HCT116 (cell line): Measurements from ENCODE around the gene LPIN1. TPM values are rescaled to one million over a fixed set of nuclear protein-coding genes. Genes with fewer than 3 reads are reported as not detected.

Experiments used
- ATAC-seq: fragments of 200-7000 bp; cut with Tn5 transposase; 2 replicates; pipeline ENCODE4 v1.9.1; 2020; ENCODE audit warnings: mild to moderate bottlenecking, moderate library complexity
- BruUV-seq: library from RNA; stranded (reverse); fragments of 400-500 nt; replicated peaks from 2 replicates; lab custom pipeline; 2021; lab: Mats Ljungman, UMichigan
- CTCF ChIA-PET: fragments of 300-600 bp; sonication (Branson Sonifier 250); formaldehyde crosslinking; loops from one replicate; lab custom pipeline; 2021; ENCODE audit warnings: antibody characterized with exemption; lab: Charles Lee
- POLR2A ChIA-PET: fragments of 300-600, 350-600 bp; sonication (Branson Sonifier 250); formaldehyde crosslinking; loops from one replicate; lab custom pipeline; 2021; ENCODE audit warnings: antibody characterized with exemption; lab: Charles Lee
- RAD21 ChIA-PET, 2 experiments: fragments of 300-600 bp; sonication (Branson Sonifier 250); formaldehyde crosslinking; loops; one replicate each; lab custom pipeline; 2023; ENCODE audit warnings: low total read pairs in 2 of 2; ENCODE audit not compliant: uncharacterized antibody in 2 of 2, unreplicated experiment in 2 of 2, low non-redundant PET in 1 of 2; lab: Charles Lee
- DNase-seq: peaks from one replicate; pipeline ENCODE4 v3.0.0-alpha.2; 2010; ENCODE audit warnings: low read depth, low spot score
- H2AFZ ChIP-seq: fragments of 200-600 bp; shearing (Covaris generic), sonication (generic); 2 replicates; pipeline ENCODE4 v1.6.1; 2017; ENCODE audit warnings: low read depth, mixed run types, mixed read lengths, antibody characterized with exemption, low read length; ENCODE audit not compliant: poor library complexity, severe bottlenecking
- H3K27ac ChIP-seq: 2 replicates; pipeline ENCODE4 v1.5.1; 2012; ENCODE audit warnings: low read depth, low read length
- H3K27me3 ChIP-seq: fragments of 200-600 bp; sonication (generic); 2 replicates; pipeline ENCODE4 v1.6.1; 2016; ENCODE audit warnings: mixed run types, low read length, mixed read lengths; ENCODE audit not compliant: insufficient read depth
- H3K36me3 ChIP-seq, 2 experiments: fragments of 200-500 bp in 1 of 2; fragments of 200-600 bp in 1 of 2; sonication (Bioruptor generic) in 1 of 2; sonication (generic) in 1 of 2; 2 replicates each; pipeline versions ENCODE4 v1.5.1 to v1.6.1; 2014 to 2016; ENCODE audit warnings: low read length in 2 of 2, inconsistent platforms in 1 of 2, mixed read lengths in 1 of 2, mixed run types in 1 of 2; ENCODE audit not compliant: insufficient read depth in 2 of 2, control insufficient read depth in 1 of 2
- H3K4me1 ChIP-seq, 2 experiments: fragments of 200-600 bp in 1 of 2; sonication (generic) in 1 of 2; 2 replicates each; pipeline versions ENCODE4 v1.5.1 to v1.6.1; 2012 to 2017; ENCODE audit warnings: low read length in 2 of 2, inconsistent platforms in 1 of 2, mild to moderate bottlenecking in 1 of 2, mixed read lengths in 1 of 2, mixed run types in 1 of 2, moderate library complexity in 1 of 2; ENCODE audit not compliant: insufficient read depth in 2 of 2, control insufficient read depth in 1 of 2
- H3K4me2 ChIP-seq: fragments of 200-600 bp; sonication (generic); 2 replicates; pipeline ENCODE4 v1.6.1; 2017; ENCODE audit warnings: mixed run types, low read length, mixed read lengths
- H3K4me3 ChIP-seq, 2 experiments: fragments of 200-600 bp in 1 of 2; sonication (generic) in 1 of 2; replicated peaks in 1 of 2; 2 replicates each; pipeline ENCODE4 v1.5.1; 2011 to 2016; ENCODE audit warnings: low read length in 2 of 2, control low read depth in 1 of 2, low read depth in 1 of 2, mild to moderate bottlenecking in 1 of 2, mixed read lengths in 1 of 2, mixed run types in 1 of 2
- H3K79me2 ChIP-seq: fragments of 200-600 bp; sonication (generic); 2 replicates; pipeline ENCODE4 v1.6.1; 2017; ENCODE audit warnings: mild to moderate bottlenecking, mixed run types, low read length, moderate library complexity, mixed read lengths; ENCODE audit not compliant: insufficient read depth
- H3K9ac ChIP-seq: fragments of 200-600 bp; sonication (generic); 2 replicates; pipeline ENCODE4 v1.6.1; 2016; ENCODE audit warnings: low read length, mixed read lengths
- H3K9me2 ChIP-seq: fragments of 200-600 bp; sonication (generic), shearing (Covaris generic); 2 replicates; pipeline ENCODE4 v1.6.1; 2017; ENCODE audit warnings: mixed run types, mild to moderate bottlenecking, moderate library complexity; ENCODE audit not compliant: insufficient read depth
- H3K9me3 ChIP-seq, 2 experiments: fragments of 200-500 bp in 1 of 2; fragments of 200-600 bp in 1 of 2; sonication (Bioruptor generic) in 1 of 2; sonication (generic) in 1 of 2; 2 replicates each; pipeline ENCODE4 v1.6.1; 2014 to 2017; ENCODE audit warnings: low read length in 2 of 2, mixed read lengths in 2 of 2, inconsistent platforms in 1 of 2, low read depth in 1 of 2, mild to moderate bottlenecking in 1 of 2, mixed run types in 1 of 2, moderate library complexity in 1 of 2; ENCODE audit not compliant: control insufficient read depth in 1 of 2, insufficient read depth in 1 of 2
- H4K20me1 ChIP-seq: fragments of 200-600 bp; sonication (generic), shearing (Covaris generic); 2 replicates; pipeline ENCODE4 v1.6.1; 2017; ENCODE audit warnings: mixed run types, mild to moderate bottlenecking, moderate library complexity; ENCODE audit not compliant: insufficient read depth
- CEBPB ChIP-seq: IDR thresholded peaks from 2 replicates; pipeline ENCODE4 v1.6.1; 2012; ENCODE audit warnings: low read depth
- CTCF ChIP-seq, 3 experiments: fragments of 200-600 bp in 1 of 3; sonication (generic) in 1 of 3; IDR thresholded peaks in 2 of 3; conservative IDR thresholded peaks in 1 of 3; 2 replicates each; pipeline ENCODE4 v1.5.1; 2012 to 2017; ENCODE audit warnings: low read depth in 2 of 3, low read length in 2 of 3, antibody characterized with exemption in 1 of 3, borderline replicate concordance in 1 of 3, control low read depth in 1 of 3, mild to moderate bottlenecking in 1 of 3, mixed read lengths in 1 of 3, mixed run types in 1 of 3, moderate library complexity in 1 of 3; ENCODE audit not compliant: insufficient read depth in 1 of 3
- EGR1 ChIP-seq: IDR thresholded peaks from 2 replicates; pipeline ENCODE4 v1.6.1; 2012; ENCODE audit warnings: low read depth
- ELF1 ChIP-seq: IDR thresholded peaks from 2 replicates; pipeline ENCODE4 v1.6.1; 2012; ENCODE audit warnings: low read depth, borderline replicate concordance
- EZH2 ChIP-seq: fragments of 200-600 bp; sonication (generic); IDR thresholded peaks from 2 replicates; pipeline ENCODE4 v1.6.1; 2017; ENCODE audit warnings: antibody characterized with exemption, mixed run types
- EZH2phosphoT487 ChIP-seq: fragments of 200-600 bp; IDR thresholded peaks from 2 replicates; pipeline ENCODE4 v1.6.1; 2018; ENCODE audit warnings: antibody characterized with exemption, borderline replicate concordance
- FOSL1 ChIP-seq: IDR thresholded peaks from 2 replicates; pipeline ENCODE4 v1.6.1; 2012; ENCODE audit warnings: low read depth
- JUND ChIP-seq: IDR thresholded peaks from 2 replicates; pipeline ENCODE4 v1.6.1; 2012
- POLR2A ChIP-seq: IDR thresholded peaks from 2 replicates; pipeline ENCODE4 v1.7.0; 2011; ENCODE audit warnings: borderline replicate concordance; ENCODE audit not compliant: insufficient read depth, insufficient read length; ENCODE audit errors: extremely low read depth
- RAD21 ChIP-seq: IDR thresholded peaks from 2 replicates; pipeline ENCODE4 v1.6.1; 2012; ENCODE audit warnings: low read depth, mild to moderate bottlenecking
- YY1 ChIP-seq: IDR thresholded peaks from 2 replicates; pipeline ENCODE4 v1.6.1; 2011; ENCODE audit warnings: low read length, low read depth, moderate library complexity, mild to moderate bottlenecking; ENCODE audit not compliant: insufficient replicate concordance; ENCODE audit errors: extremely low read depth
- ZNF274 ChIP-seq: fragments of 200-500 bp; sonication (Bioruptor generic); IDR thresholded peaks from 2 replicates; pipeline ENCODE4 v1.6.1; 2014; ENCODE audit warnings: mild to moderate bottlenecking, low read depth, low read length, inconsistent platforms
- intact Hi-C: fragments of 100-400 bp; cut with micrococcal nuclease; formaldehyde crosslinking; loops from 2 replicates; pipeline ENCODE4 v1.10.0; 2022
- total RNA-seq: library from RNA; stranded (reverse); gene quantifications from one replicate; pipeline ENCODE4 v1.2.1, GENCODE V29; 2021; ENCODE audit not compliant: unreplicated experiment

The LPIN1 gene
- total RNA-seq, 1 experiment from 2014 or later, result 16.7 TPM

- CTCF ChIA-PET, result interaction anchor here (1.6 kb wide), 1 partner anchor 31 kb away, joined by 3 read pairs; no protein-coding TSS in a partner anchor
- H3K9me3 ChIP-seq, result peaks cover 0 to 7% of the 10 kb centered on the region in 2 experiments; a peak in 2 of 4 replicates
- H3K9ac ChIP-seq, result no peak overlapping the region
- no peak overlapping the region for H3K4me3 ChIP-seq
- H3K27ac ChIP-seq, result no peak overlapping the region
- TF ChIP-seq CTCF (IDR thresholded peaks at IDR 0.05 in 2 of 3, conservative IDR thresholded peaks at IDR 0.05 in 1 of 3; ENCODE audit: borderline replicate concordance in 1 of 3, insufficient read depth in 1 of 3, low read depth in 2 of 3, low read length in 2 of 3), result no peak
- TF ChIP-seq RAD21, result no peak
- TF ChIP-seq YY1, result no peak
- TF ChIP-seq EZH2, result no peak
- no peak for TF ChIP-seq CEBPB
- TF ChIP-seq EZH2phosphoT487, result no peak
- no peak for TF ChIP-seq POLR2A
- TF ChIP-seq ELF1, result no peak
- TF ChIP-seq FOSL1, result no peak
- TF ChIP-seq ZNF274, result no peak
- no peak for TF ChIP-seq EGR1
- no peak for TF ChIP-seq JUND
- POLR2A ChIA-PET, result no interaction called here
- no peaks in the 10 kb centered on the region for H4K20me1 ChIP-seq
- no peaks in the 10 kb centered on the region for H3K36me3 ChIP-seq
- DNase-seq (no peak), ATAC-seq (no peak)
- no TSS peak for BruUV-seq
- H3K4me2 ChIP-seq, result no peak overlapping the region
- RAD21 ChIA-PET, result no interaction called here
- H3K4me1 ChIP-seq, result peaks cover 0 to 11% of the 10 kb centered on the region in 2 experiments; a peak in 2 of 4 replicates
- no peaks in the 10 kb centered on the region for H3K9me2 ChIP-seq
- H2AFZ ChIP-seq, result no peak overlapping the region
- no peaks in the 10 kb centered on the region for H3K27me3 ChIP-seq
- H3K79me2 ChIP-seq, result no peaks in the 10 kb centered on the region
- intact Hi-C loops, result loop anchor here (10.0 kb wide), 1 partner anchor 1144 kb away; no protein-coding TSS in a partner anchor
Observed at GRCh38 chr2:11861044-11861443, 114.6 kb downstream of the LPIN1 start.
